Measurements from ENCODE around the gene USP17L30.
"Not testable (repeated sequence)": the region's sequence is repeated elsewhere in the genome, so short reads cannot be mapped to it uniquely, and the experiment has no call there.

DNA sequence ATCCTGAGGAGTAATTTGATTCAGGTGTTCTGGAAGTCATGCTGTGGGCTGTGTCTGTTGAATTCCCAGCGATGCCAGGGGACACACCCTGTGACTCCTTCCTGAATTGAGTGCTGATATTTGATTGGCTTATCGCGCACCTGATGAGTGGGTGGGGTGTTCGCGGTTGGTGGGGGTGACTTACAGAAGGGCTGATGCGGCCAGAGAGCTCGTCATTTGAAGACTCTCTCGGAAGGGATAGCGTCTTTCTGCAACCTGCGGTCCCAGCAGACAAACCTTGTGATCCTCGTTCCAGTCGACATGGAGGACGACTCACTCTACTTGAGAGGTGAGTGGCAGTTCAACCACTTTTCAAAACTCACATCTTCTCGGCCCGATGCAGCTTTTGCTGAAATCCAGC lies 23.8 kb upstream of the USP17L30 start, which contains the start of gene USP17L5:
- TF ChIP-seq EZH2 (IDR thresholded peaks at IDR 0.05; ENCODE audit: low read length); CTCF (optimal IDR thresholded peaks at IDR 0.05 in 1 of 3, IDR thresholded peaks at IDR 0.05 in 1 of 3, conservative IDR thresholded peaks at IDR 0.05 in 1 of 3; ENCODE audit: extremely low read depth in 1 of 3, insufficient read depth in 2 of 3, low read length in 3 of 3): not testable (repeated sequence)

Measured in keratinocyte (primary cell).